SH-SY5Y (cell line): ENCODE measurements around the gene ANKK1.

Experiments used
- GATA2 ChIP-seq: IDR thresholded peaks from 2 replicates; pipeline ENCODE4 v1.6.1; 2011; ENCODE audit warnings: mild to moderate bottlenecking, low read depth, low read length
- GATA3 ChIP-seq: IDR thresholded peaks from 2 replicates; pipeline ENCODE4 v1.6.1; 2011; ENCODE audit warnings: low read depth, mild to moderate bottlenecking, low read length, moderate library complexity

GRCh38 chr11:113407163-113407562, 19.6 kb downstream of the ANKK1 start:
- TF ChIP-seq GATA3 (no peak), GATA2 (no peak)
